H9 (cell line): Measurements from ENCODE around the gene LTBP4. TPM values are rescaled to one million over a fixed set of nuclear protein-coding genes. Genes with fewer than 3 reads are reported as not detected.
A peak's percentile ranks its signal among the peaks of the same experiment; 100 is the strongest.

Source experiments
- DNase-seq: peaks from one replicate; pipeline ENCODE4 v3.0.0-alpha.2; 2017
- H2AFZ ChIP-seq: one replicate; pipeline ENCODE4 v1.6.1; 2013; ENCODE audit warnings: mild to moderate bottlenecking, low read length, control low read depth, moderate library complexity
- H2AK5ac ChIP-seq: 2 replicates; pipeline ENCODE4 v1.6.1; 2013; ENCODE audit warnings: low read length, control low read depth, mixed read lengths; ENCODE audit not compliant: insufficient read length
- H2BK120ac ChIP-seq: one replicate; pipeline ENCODE4 v1.6.1; 2013; ENCODE audit warnings: low read depth, mild to moderate bottlenecking, low read length, control low read depth, inconsistent platforms; ENCODE audit not compliant: poor library complexity, severe bottlenecking
- H2BK12ac ChIP-seq: 2 replicates; pipeline ENCODE4 v1.6.1; 2013; ENCODE audit warnings: low read length, control low read depth, mixed read lengths, low read depth; ENCODE audit not compliant: insufficient read length
- H2BK15ac ChIP-seq: 2 replicates; pipeline ENCODE4 v1.6.1; 2013; ENCODE audit warnings: low read depth, low read length, control low read depth
- H2BK20ac ChIP-seq: one replicate; pipeline ENCODE4 v1.6.1; 2013; ENCODE audit warnings: low read depth, mild to moderate bottlenecking, low read length, control low read depth, inconsistent platforms; ENCODE audit not compliant: poor library complexity, severe bottlenecking
- H2BK5ac ChIP-seq: 2 replicates; pipeline ENCODE4 v1.6.1; 2013; ENCODE audit warnings: low read length, control low read depth, mixed read lengths; ENCODE audit not compliant: insufficient read length
- H3K14ac ChIP-seq: 2 replicates; pipeline ENCODE4 v1.6.1; 2013; ENCODE audit warnings: low read length, control low read depth; ENCODE audit not compliant: insufficient read depth
- H3K18ac ChIP-seq: 2 replicates; pipeline ENCODE4 v1.6.1; 2013; ENCODE audit warnings: low read depth, mild to moderate bottlenecking, mixed read lengths, low read length, control low read depth; ENCODE audit not compliant: insufficient read length
- H3K23ac ChIP-seq: 2 replicates; pipeline ENCODE4 v1.6.1; 2013; ENCODE audit warnings: low read length, control low read depth, mixed read lengths, low read depth; ENCODE audit not compliant: insufficient read length
- H3K23me2 ChIP-seq: 2 replicates; pipeline ENCODE4 v1.6.1; 2013; ENCODE audit warnings: low read depth, mild to moderate bottlenecking, mixed read lengths, low read length, control low read depth; ENCODE audit not compliant: insufficient read length, poor library complexity, severe bottlenecking
- H3K27ac ChIP-seq: 2 replicates; pipeline ENCODE4 v1.5.1; 2013; ENCODE audit warnings: low read length, control low read depth, mixed read lengths, low read depth; ENCODE audit not compliant: insufficient read length
- H3K27me3 ChIP-seq: 2 replicates; pipeline ENCODE4 v1.6.1; 2013; ENCODE audit warnings: low read length, control low read depth, inconsistent platforms; ENCODE audit not compliant: insufficient read depth
- H3K4ac ChIP-seq: 2 replicates; pipeline ENCODE4 v1.6.1; 2013; ENCODE audit warnings: low read depth, mild to moderate bottlenecking, control low read depth, inconsistent platforms, low read length, moderate library complexity
- H3K4me1 ChIP-seq: 2 replicates; pipeline ENCODE4 v1.6.1; 2013; ENCODE audit warnings: low read length, control low read depth, inconsistent platforms; ENCODE audit not compliant: insufficient read depth
- H3K4me2 ChIP-seq: 2 replicates; pipeline ENCODE4 v1.6.1; 2013; ENCODE audit warnings: low read length, control low read depth, mixed read lengths; ENCODE audit not compliant: insufficient read length, insufficient read depth
- H3K56ac ChIP-seq: 2 replicates; pipeline ENCODE4 v1.6.1; 2013; ENCODE audit warnings: low read depth, mild to moderate bottlenecking, mixed read lengths, low read length, control low read depth; ENCODE audit not compliant: insufficient read length
- H3K79me1 ChIP-seq: 2 replicates; pipeline ENCODE4 v1.6.1; 2013; ENCODE audit warnings: low read depth, mild to moderate bottlenecking, moderate library complexity, low read length, control low read depth, inconsistent platforms; ENCODE audit not compliant: insufficient read depth, poor library complexity, severe bottlenecking
- H3K79me2 ChIP-seq: 2 replicates; pipeline ENCODE4 v1.6.1; 2013; ENCODE audit warnings: low read length, control low read depth, inconsistent platforms; ENCODE audit not compliant: insufficient read depth
- H3K9ac ChIP-seq: 2 replicates; pipeline ENCODE4 v1.6.1; 2013; ENCODE audit warnings: low read length, control low read depth, mixed read lengths; ENCODE audit not compliant: insufficient read length; ENCODE audit errors: extremely low read depth
- H3K9me3 ChIP-seq: one replicate; pipeline ENCODE4 v1.6.1; 2013; ENCODE audit warnings: low read depth, low read length, inconsistent platforms; ENCODE audit not compliant: control insufficient read depth
- H3T11ph ChIP-seq: one replicate; pipeline ENCODE4 v1.6.1; 2013; ENCODE audit warnings: mild to moderate bottlenecking, low read length, control low read depth, inconsistent platforms
- H4K20me1 ChIP-seq: one replicate; pipeline ENCODE4 v1.6.1; 2013; ENCODE audit not compliant: control insufficient read depth, insufficient read length, insufficient read depth
- H4K5ac ChIP-seq: 2 replicates; pipeline ENCODE4 v1.6.1; 2013; ENCODE audit warnings: low read depth, mild to moderate bottlenecking, mixed read lengths, low read length, control low read depth; ENCODE audit not compliant: insufficient read length
- H4K8ac ChIP-seq: replicated peaks from 2 replicates; pipeline ENCODE4 v1.6.1; 2013; ENCODE audit warnings: low read length, control low read depth, mixed read lengths, low read depth; ENCODE audit not compliant: insufficient read length
- H4K91ac ChIP-seq: 2 replicates; pipeline ENCODE4 v1.6.1; 2013; ENCODE audit warnings: low read depth, mild to moderate bottlenecking, moderate library complexity, mixed read lengths, low read length, control low read depth; ENCODE audit not compliant: insufficient read length
- H3K27ac Mint-ChIP-seq, 3 experiments: 2 replicates in 2 of 3; 3 replicates in 1 of 3; pipeline ENCODE4 v1.8.0; 2020 to 2021; ENCODE audit warnings: mixed read lengths in 3 of 3, mild to moderate bottlenecking in 1 of 3, moderate library complexity in 1 of 3
- H3K27me3 Mint-ChIP-seq: 2 replicates; pipeline ENCODE4 v1.8.0; 2021; ENCODE audit warnings: low read depth, mild to moderate bottlenecking, moderate library complexity, mixed read lengths
- H3K36me3 Mint-ChIP-seq, 3 experiments: 2 replicates in 2 of 3; 3 replicates in 1 of 3; pipeline ENCODE4 v1.8.0; 2020 to 2021; ENCODE audit warnings: low read depth in 3 of 3, mixed read lengths in 3 of 3; ENCODE audit not compliant: insufficient read depth in 1 of 3
- H3K4me1 Mint-ChIP-seq, 2 experiments: 2 replicates each; pipeline ENCODE4 v1.8.0; 2020; ENCODE audit warnings: mixed read lengths in 2 of 2
- H3K4me3 Mint-ChIP-seq, 2 experiments: 2 replicates in 1 of 2; 3 replicates in 1 of 2; pipeline ENCODE4 v1.8.0; 2020 to 2021; ENCODE audit warnings: mild to moderate bottlenecking in 2 of 2, mixed read lengths in 2 of 2, moderate library complexity in 1 of 2
- H3K9me3 Mint-ChIP-seq, 2 experiments: 2 replicates in 1 of 2; 3 replicates in 1 of 2; pipeline ENCODE4 v1.8.0; 2020; ENCODE audit warnings: mild to moderate bottlenecking in 2 of 2, mixed read lengths in 2 of 2, moderate library complexity in 1 of 2
- WGBS: extraction: QIAGEN DNeasy Blood & Tissue Kit; methylation state at CpG from one replicate; pipeline ENCODE4 v1.1.7; 2013; ENCODE audit warnings: missing lambda C conversion rate, low lambda C conversion rate, mixed read lengths; ENCODE audit not compliant: insufficient read length; ENCODE audit errors: extremely low coverage; 5-methylcytosine and 5-hydroxymethylcytosine counted together
- total RNA-seq: library from RNA; stranded (reverse); gene quantifications from 2 replicates; pipeline ENCODE4 v1.2.1, GENCODE V29; 2021
- TF ChIP-seq, protein P1 (sequence below): fragments of 200-600 bp; sonication (generic); conservative IDR thresholded peaks from 3 replicates; pipeline ENCODE4 v1.8.0; 2021; ENCODE audit warnings: antibody characterized with exemption, mild to moderate bottlenecking

LTBP4 gene
- total RNA-seq, 1 experiment from 2014 or later, result 129 TPM

- peaks cover 33 to 75% (median 58%) of the 10 kb centered on the region in 3 experiments for H3K36me3 Mint-ChIP-seq
Measured at GRCh38 chr19:40582467-40582866, 18.7 kb upstream of the LTBP4 start.

More at GRCh38 chr19:40582467-40582866, 18.7 kb upstream of the LTBP4 start:
- Histone ChIP-seq H2BK20ac (no peak overlapping the region), H3K27ac (no peak overlapping the region), H3K79me2 (no peaks in the 10 kb centered on the region), H3K56ac (no peak overlapping the region), H3K9ac (no peak overlapping the region), H3K14ac (no peak overlapping the region), H4K8ac (no peak overlapping the region), H4K91ac (no peak overlapping the region), H2BK5ac (no peak overlapping the region), H3K9me3 (no peaks in the 10 kb centered on the region), H3T11ph (no peak overlapping the region), H4K5ac (no peak overlapping the region), H4K20me1 (no peaks in the 10 kb centered on the region), H3K27me3 (no peaks in the 10 kb centered on the region), H2AK5ac (no peak overlapping the region), H3K79me1 (no peaks in the 10 kb centered on the region), H2AFZ (no peak overlapping the region), H3K23ac (no peak overlapping the region), H2BK15ac (no peak overlapping the region), H3K4ac (no peak overlapping the region), H2BK12ac (no peak overlapping the region), H3K18ac (no peak overlapping the region), H3K4me2 (no peak overlapping the region), H3K4me1 (peaks cover 3% of the 10 kb centered on the region; the same call in 1 of the 2 replicates), H2BK120ac (no peak overlapping the region), H3K23me2 (peaks cover 1% of the 10 kb centered on the region)
- 0 out of 5 replicates have a peak overlapping the region, but pooled peaks of 1 of the 2 experiments have one; percentile 7 for H3K4me3 Mint-ChIP-seq
- WGBS, result no CpG with 5 or more reads among the region's 2 CpGs
- H3K9me3 Mint-ChIP-seq, result no peaks in the 10 kb centered on the region
- H3K4me1 Mint-ChIP-seq, result peaks cover 9 to 11% of the 10 kb centered on the region in 2 experiments
- H3K27ac Mint-ChIP-seq, result no peak overlapping the region; a peak in 1 of 7 replicates
- H3K27me3 Mint-ChIP-seq, result no peaks in the 10 kb centered on the region; the same call in 1 of the 2 replicates
- no peak for DNase-seq
- TF ChIP-seq, protein P1, sequence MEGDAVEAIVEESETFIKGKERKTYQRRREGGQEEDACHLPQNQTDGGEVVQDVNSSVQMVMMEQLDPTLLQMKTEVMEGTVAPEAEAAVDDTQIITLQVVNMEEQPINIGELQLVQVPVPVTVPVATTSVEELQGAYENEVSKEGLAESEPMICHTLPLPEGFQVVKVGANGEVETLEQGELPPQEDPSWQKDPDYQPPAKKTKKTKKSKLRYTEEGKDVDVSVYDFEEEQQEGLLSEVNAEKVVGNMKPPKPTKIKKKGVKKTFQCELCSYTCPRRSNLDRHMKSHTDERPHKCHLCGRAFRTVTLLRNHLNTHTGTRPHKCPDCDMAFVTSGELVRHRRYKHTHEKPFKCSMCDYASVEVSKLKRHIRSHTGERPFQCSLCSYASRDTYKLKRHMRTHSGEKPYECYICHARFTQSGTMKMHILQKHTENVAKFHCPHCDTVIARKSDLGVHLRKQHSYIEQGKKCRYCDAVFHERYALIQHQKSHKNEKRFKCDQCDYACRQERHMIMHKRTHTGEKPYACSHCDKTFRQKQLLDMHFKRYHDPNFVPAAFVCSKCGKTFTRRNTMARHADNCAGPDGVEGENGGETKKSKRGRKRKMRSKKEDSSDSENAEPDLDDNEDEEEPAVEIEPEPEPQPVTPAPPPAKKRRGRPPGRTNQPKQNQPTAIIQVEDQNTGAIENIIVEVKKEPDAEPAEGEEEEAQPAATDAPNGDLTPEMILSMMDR, result no peak
